A549 treated with CpdA at 1 μM for 4 hours (cell line): ENCODE results near the gene CDC42BPB. TPM values are rescaled to one million over a fixed set of nuclear protein-coding genes. Genes with fewer than 3 reads are reported as not detected.

ENCODE experiments used
- total RNA-seq: library from RNA; stranded (reverse); fragments of 200-300 nt; extraction: Qiagen RNA extraction; gene quantifications from 5 replicates; pipeline ENCODE4 v1.2.3, GENCODE V29; 2022; ENCODE audit warnings: low read depth

CDC42BPB gene, protein sequence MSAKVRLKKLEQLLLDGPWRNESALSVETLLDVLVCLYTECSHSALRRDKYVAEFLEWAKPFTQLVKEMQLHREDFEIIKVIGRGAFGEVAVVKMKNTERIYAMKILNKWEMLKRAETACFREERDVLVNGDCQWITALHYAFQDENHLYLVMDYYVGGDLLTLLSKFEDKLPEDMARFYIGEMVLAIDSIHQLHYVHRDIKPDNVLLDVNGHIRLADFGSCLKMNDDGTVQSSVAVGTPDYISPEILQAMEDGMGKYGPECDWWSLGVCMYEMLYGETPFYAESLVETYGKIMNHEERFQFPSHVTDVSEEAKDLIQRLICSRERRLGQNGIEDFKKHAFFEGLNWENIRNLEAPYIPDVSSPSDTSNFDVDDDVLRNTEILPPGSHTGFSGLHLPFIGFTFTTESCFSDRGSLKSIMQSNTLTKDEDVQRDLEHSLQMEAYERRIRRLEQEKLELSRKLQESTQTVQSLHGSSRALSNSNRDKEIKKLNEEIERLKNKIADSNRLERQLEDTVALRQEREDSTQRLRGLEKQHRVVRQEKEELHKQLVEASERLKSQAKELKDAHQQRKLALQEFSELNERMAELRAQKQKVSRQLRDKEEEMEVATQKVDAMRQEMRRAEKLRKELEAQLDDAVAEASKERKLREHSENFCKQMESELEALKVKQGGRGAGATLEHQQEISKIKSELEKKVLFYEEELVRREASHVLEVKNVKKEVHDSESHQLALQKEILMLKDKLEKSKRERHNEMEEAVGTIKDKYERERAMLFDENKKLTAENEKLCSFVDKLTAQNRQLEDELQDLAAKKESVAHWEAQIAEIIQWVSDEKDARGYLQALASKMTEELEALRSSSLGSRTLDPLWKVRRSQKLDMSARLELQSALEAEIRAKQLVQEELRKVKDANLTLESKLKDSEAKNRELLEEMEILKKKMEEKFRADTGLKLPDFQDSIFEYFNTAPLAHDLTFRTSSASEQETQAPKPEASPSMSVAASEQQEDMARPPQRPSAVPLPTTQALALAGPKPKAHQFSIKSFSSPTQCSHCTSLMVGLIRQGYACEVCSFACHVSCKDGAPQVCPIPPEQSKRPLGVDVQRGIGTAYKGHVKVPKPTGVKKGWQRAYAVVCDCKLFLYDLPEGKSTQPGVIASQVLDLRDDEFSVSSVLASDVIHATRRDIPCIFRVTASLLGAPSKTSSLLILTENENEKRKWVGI (N-terminal part only)
- total RNA-seq = 54.7 to 76.8 TPM (median 73.9 TPM) in 5 replicates

DNA sequence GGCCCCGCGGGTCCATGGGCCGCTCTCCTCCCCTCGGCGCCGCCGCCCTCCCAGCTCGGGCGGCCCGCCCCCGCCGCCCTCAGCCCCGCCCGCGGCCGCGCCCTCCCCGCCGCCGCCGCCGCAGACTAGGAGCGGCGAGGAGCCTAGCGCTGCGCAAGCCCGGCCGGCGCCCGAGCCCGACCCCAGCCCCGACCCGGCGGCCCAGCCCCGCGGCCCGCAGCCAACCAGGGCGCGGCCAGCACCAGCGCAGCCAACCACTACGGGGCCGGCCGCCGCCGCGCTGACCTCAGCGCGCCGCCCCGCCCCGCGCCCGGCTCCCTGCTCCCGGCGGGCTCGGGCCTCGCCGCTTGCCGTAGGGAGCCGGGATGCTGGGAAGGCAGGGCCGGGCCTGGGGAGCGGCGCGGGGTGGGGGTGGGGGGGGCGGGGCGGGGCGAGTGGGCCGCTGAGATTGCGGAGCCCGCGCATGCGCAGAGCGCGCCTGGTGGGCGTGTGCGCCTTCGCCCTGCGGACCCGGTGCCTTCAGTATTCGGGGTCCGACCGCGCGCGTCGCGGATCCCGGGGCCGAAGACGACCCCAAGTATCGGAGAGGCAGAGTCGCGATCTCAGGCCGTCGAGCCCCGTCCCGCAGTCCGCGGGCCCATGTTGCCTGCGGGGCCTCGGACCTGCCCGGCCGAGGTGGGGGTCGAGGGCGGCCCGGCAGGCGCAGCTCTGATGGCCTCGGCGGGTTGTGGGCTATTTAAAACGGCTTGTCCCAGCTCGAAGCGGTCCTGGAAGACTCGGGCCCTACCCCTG lies at the start of gene CDC42BPB:
Gene CDC42BPB, minus strand, starts transcription at position 178 of the 792 bp plus-strand sequence. CDS start 376 bp downstream, outside the sequence.

DNA sequence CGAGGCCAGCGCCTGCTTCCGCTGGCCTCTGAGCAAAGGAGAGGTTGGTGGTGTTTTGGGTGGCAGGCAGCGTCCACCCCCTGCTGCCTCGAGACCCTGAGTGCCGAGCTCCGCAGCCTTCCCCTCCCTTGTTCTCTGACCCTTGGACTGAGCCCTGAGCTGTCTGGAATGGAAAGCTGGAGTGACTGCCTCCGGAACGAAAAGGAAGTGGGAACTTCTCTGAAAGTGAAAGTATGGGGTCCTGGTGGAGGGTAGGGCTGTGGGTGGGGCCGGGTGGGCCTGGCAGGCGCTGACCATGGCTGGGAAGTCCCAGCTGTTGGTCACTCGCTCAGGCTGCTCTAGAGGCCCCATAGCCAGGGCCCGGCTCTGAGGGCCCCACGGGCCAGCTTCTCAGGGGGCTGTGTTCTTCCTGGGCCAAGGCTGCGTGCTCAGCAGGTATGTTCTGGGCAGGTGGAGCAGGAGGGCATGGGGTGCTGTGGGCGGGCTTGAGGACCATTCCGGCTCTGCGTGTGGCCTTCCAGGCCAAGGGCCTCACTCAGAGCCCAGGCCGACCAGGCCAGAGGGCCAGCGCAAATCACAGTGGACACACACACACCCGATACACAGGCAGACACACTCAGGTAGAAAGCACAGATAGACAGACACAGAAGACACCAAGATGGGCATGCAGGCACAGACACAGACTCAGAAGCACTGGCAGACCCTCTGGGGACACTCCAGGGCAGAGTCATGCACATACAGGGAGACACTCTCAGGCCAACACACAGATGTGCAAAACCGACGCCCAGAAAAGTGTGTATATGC lies 37.3 kb upstream of the CDC42BPB start, which contains the start of gene EXOC3L4:
Gene EXOC3L4, plus strand, starts transcription at position 320 of the 804 bp plus-strand sequence. CDS start 5,495 bp downstream, outside the sequence.

DNA sequence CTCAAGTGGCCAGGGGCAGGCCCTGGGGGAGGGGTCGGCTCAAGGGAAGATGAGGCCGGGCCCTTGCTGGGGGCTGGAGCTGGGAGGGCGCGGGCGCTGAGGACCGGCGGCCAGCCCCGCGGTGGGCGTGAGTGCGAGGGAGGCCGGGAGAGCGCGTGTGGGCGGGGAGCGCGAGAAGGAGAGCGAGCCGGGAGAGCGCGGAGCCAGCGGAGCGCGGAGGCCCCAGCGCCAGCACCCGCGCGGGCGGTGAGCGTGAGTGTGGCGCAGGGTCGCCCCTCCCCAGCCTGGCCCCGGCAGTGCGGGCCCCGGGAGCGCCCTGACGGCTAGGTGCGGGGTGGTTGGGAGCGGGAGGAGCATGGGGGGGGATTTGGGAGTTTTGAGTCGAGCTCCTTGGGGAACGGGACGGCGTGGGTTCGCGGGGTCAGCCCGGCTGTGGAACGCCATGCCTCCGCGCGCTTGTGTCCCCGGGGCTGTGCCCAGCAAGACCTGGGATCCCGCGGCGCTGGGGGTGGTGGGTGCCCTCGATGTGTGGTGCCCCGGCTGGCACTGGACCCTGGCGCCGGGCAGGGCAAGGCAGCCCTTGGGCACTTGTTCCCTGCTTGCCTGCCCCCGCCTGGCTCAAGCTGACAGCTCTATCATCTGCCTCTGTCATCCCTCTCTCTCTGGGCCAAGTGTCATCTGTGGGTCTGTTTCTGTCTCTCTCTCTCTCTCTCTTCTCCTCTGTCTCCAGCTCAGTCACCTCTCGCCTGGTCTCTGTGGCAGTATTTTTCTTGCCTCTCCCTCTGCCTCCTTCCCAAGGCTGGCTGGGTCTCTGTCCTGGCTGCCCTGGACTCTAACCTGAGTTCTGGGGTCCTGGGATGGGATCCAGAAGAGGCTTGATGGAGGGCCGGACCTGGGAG lies 26.9 kb upstream of the CDC42BPB start, which contains the start of gene LBHD2:
Gene LBHD2, plus strand, starts transcription at position 190 of the 899 bp plus-strand sequence. CDS start 1,803 bp downstream, outside the sequence.

DNA sequence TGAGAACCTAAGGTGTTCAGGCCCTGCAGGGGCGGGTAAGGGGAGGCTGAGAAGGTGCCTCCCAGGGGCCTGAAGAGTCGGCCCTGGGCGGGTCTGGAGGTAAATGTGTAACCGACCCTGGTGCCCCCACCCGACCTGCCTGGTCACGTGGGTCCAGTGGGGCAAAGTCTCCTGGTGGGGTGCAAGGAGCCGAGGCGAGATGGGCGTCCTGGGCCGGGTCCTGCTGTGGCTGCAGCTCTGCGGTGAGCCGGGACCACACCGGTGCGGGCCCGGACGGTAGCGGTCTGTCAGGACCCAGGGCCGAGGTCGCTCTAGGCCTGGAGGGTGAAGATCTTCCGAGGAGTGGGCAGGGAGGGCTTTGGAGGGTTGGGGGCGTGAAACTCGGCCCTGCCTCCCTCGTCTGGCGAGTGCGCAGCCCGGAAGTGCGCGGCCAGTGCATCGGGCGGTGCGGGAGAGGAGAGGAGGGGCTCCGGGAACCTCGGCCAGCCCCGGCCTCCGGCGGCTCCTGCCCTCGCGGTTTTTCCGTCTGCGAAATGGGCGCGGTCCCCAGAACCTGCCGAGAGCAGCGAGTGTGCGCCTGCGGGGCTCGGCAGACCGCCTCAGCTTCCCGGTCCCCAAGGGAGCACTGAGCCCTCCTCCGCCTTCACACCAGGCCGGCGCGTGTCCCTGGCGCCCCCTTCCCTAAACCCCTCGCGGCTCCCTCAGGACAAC lies 134.7 kb downstream of the CDC42BPB start, which contains the start of gene AMN:
Gene AMN, plus strand, starts transcription at position 174 of the 711 bp plus-strand sequence. Its CDS starts 26 bp downstream, at position 200.

Other genes with a start within 250 kb of the CDC42BPB start
- 0.16 to 0.45 TPM (median 0.39 TPM) in 5 replicates for gene AMN, start 134.9 kb downstream of the CDC42BPB start, total RNA-seq
- 0.17 TPM in 1 of 5 replicates, not detected in the others for gene LBHD2, start 26.7 kb upstream of the CDC42BPB start, total RNA-seq
- 0.94 to 1.6 TPM (median 1.5 TPM) in 5 replicates for gene EXOC3L4, start 37.2 kb upstream of the CDC42BPB start, total RNA-seq
- 362 to 451 TPM (median 405 TPM) in 5 replicates for gene TNFAIP2, start 65.9 kb upstream of the CDC42BPB start, total RNA-seq